Heart left ventricle (tissue), 13 donors: ENCODE measurements around the gene NVL.

Experiments used
- POLR2A ChIP-seq, 2 donors: fragments of 450-650 bp; IDR thresholded peaks; one replicate each; pipeline ENCODE4 v1.6.1; 2017; ENCODE audit warnings: antibody characterized with exemption in 2 of 2, mild to moderate bottlenecking in 2 of 2, moderate library complexity in 2 of 2
- TF ChIP-seq, protein P1 (sequence below), 12 donors: fragments of 200-600 bp; sonication (generic) in 4 of 12; IDR thresholded peaks; one replicate each; pipeline versions ENCODE4 v1.5.0 to v1.8.0; 2018 to 2022; ENCODE audit warnings: antibody characterized with exemption in 12 of 12, mild to moderate bottlenecking in 5 of 12
- donor health status: ischemic (EF 13 %, LVEDD 7.1; RV severe dilation, severe dysfunction).
- donor health status: DM: no; HTN: yes; CAD: no.
- donor health status: DM: no; HTN: no; CAD: no.
- donor health status: ischemic (EF 25% LVEDD 6.9; RV normal size, moderate dysfunction).
- donor health status: ischemic (EF 25% LVEDD 5.7; RV mildly dilated, moderate dysfunction).
- donor health status: ischemic (EF 35%, LVEDD 5.7; RV mildly dilated, moderate dysfunction).
- donor health status: nonischemic (EF 11% LVEDD 7.7; RV severe dilation, severe dysfunction).
- donor health status: DM: yes; HTN: yes; CAD: no.
- donor health status: PGD.
- donor health status: ischemic (EF 29% LVEDD 5.4; RV normal size, mild dysfunction).
- donor health status: nonischemic (EF 23%, LVEDD 6.1; RV moderate dilation, normal function).

DNA sequence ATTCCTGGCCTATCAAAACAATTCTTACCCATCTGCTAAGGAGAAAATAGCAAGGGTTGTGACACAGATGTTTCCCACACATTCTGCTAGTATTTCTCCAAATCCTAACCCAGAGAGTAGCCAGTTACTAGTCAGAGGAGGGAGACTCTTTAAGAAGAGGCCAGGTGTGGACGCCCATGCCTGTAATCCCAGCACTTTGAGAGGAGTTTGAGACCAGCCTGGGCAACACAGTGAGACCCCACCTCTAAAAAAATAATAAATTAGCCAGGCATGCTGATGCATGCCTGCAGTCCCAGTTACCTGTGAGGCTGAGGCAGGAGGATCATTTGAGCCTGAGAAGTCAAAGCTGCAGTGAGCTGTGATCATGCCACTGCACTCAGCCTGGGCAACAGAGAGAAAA is 28.6 kb downstream of the NVL start:
- TF ChIP-seq, protein P1, sequence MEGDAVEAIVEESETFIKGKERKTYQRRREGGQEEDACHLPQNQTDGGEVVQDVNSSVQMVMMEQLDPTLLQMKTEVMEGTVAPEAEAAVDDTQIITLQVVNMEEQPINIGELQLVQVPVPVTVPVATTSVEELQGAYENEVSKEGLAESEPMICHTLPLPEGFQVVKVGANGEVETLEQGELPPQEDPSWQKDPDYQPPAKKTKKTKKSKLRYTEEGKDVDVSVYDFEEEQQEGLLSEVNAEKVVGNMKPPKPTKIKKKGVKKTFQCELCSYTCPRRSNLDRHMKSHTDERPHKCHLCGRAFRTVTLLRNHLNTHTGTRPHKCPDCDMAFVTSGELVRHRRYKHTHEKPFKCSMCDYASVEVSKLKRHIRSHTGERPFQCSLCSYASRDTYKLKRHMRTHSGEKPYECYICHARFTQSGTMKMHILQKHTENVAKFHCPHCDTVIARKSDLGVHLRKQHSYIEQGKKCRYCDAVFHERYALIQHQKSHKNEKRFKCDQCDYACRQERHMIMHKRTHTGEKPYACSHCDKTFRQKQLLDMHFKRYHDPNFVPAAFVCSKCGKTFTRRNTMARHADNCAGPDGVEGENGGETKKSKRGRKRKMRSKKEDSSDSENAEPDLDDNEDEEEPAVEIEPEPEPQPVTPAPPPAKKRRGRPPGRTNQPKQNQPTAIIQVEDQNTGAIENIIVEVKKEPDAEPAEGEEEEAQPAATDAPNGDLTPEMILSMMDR (IDR thresholded peaks at IDR 0.05), result no peak
- TF ChIP-seq POLR2A (IDR thresholded peaks at IDR 0.05), result no peak
